Measurements from ENCODE around the gene THUMPD1. TPM values are rescaled to one million over a fixed set of nuclear protein-coding genes. Genes with fewer than 3 reads are reported as not detected.

THUMPD1 gene
- total and polyA plus RNA-seq, 2 of the 8 experiments (the other 6 are each of a cell fraction or from before 2014, with no cell fraction given), result 31.6 to 49.4 TPM

DNA sequence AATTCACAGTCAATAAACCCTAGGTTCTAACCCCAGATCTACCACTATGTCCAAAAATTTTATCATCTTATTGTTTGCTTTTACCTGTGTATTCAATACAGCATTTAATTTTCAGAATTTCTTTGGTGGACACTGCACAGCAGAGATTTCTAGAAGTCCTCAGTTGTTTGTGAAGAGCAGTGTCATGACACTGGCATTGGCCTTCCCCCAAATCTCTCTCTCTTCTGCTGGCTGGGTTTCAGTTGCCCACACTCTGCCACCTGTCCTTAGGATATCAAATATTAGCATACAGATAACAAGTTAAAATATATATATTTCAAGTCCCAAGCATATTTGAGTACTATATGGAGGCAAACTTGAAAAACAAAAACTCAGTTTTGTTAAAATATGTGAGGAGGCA lies 2.0 kb upstream of the THUMPD1 start:
- peaks cover 3% of the 10 kb centered on the region for H3K79me1 ChIP-seq (ENCODE audit: low read depth, low read length)
- no peak overlapping the region for H2BK120ac ChIP-seq (replicated peaks; ENCODE audit: low read depth, low read length)
- no peak for DNase-seq (ENCODE audit: low read depth in 1 of 2, low spot score in 2 of 2)
- H3K9ac ChIP-seq (replicated peaks in 1 of 4; ENCODE audit: extremely low read depth in 1 of 4, low read depth in 3 of 4, low read length in 3 of 4), result no peak overlapping the region
- H2BK5ac ChIP-seq (ENCODE audit: low read depth, low read length), result no peak overlapping the region
- no peak overlapping the region for H3K56ac ChIP-seq (replicated peaks; ENCODE audit: insufficient read length, low read depth, low read length)
- H3K4me3 ChIP-seq (ENCODE audit: extremely low read depth in 1 of 4, insufficient read depth in 2 of 4, low read depth in 3 of 4, low read length in 4 of 4), result no peak overlapping the region
- POLR2A ChIA-PET (ENCODE audit: partially characterized antibody), result no interaction called here
- H3K23me2 ChIP-seq (ENCODE audit: low read depth, low read length), result peaks cover 3% of the 10 kb centered on the region; the same call in 1 of the 2 replicates
- no peaks in the 10 kb centered on the region for H3K27me3 ChIP-seq (replicated peaks in 1 of 4; ENCODE audit: control insufficient read depth in 3 of 4, extremely low read depth in 1 of 4, insufficient read depth in 3 of 4, low read length in 3 of 4)
- H3K18ac ChIP-seq (ENCODE audit: extremely low read depth, low read length), result no peak overlapping the region
- H3K9me3 ChIP-seq (ENCODE audit: insufficient read depth in 2 of 2, low read depth in 1 of 2, low read length in 1 of 2), result peaks cover 13 to 15% of the 10 kb centered on the region in 2 experiments; a peak in 3 of 4 replicates
- H3K14ac ChIP-seq (ENCODE audit: insufficient read length), result no peak overlapping the region
- peaks cover 7 to 25% of the 10 kb centered on the region in 2 experiments for H3K79me2 ChIP-seq (ENCODE audit: control insufficient read depth in 1 of 2, insufficient read depth in 2 of 2, low read length in 2 of 2)
- H2BK15ac ChIP-seq (ENCODE audit: low read length), result no peak overlapping the region
- H4K8ac ChIP-seq (ENCODE audit: extremely low read depth, insufficient read depth, low read length), result no peak overlapping the region
- no peak overlapping the region for H3K27ac ChIP-seq (ENCODE audit: low read depth, low read length)
- FAIRE-seq, result no peak
- H2AK5ac ChIP-seq (ENCODE audit: low read depth, low read length), result no peak overlapping the region
- no peak overlapping the region for H2AFZ ChIP-seq (ENCODE audit: low read length)
- H3K4me2 ChIP-seq (ENCODE audit: insufficient read depth in 1 of 2, low read depth in 2 of 2, low read length in 2 of 2), result no peak overlapping the region
- H3K4ac ChIP-seq (replicated peaks; ENCODE audit: insufficient read length, low read depth, low read length), result no peak overlapping the region
- H3K4me1 ChIP-seq (replicated peaks in 1 of 4; ENCODE audit: control insufficient read depth in 3 of 4, insufficient read depth in 4 of 4, low read length in 3 of 4), result no peaks in the 10 kb centered on the region; a peak in 2 of 7 replicates
- peaks cover 2 to 10% of the 10 kb centered on the region in 2 experiments for H4K20me1 ChIP-seq (replicated peaks in 1 of 2; ENCODE audit: control insufficient read depth in 1 of 2, insufficient read depth in 2 of 2, low read length in 2 of 2)
- H3K36me3 ChIP-seq (ENCODE audit: control insufficient read depth in 2 of 4, insufficient read depth in 4 of 4, low read length in 3 of 4), result peaks cover 2 to 4% (median 3%) of the 10 kb centered on the region in 4 experiments; a peak in 5 of 8 replicates
- H2BK12ac ChIP-seq (ENCODE audit: low read depth, low read length), result no peak overlapping the region
- no peak overlapping the region for H2BK20ac ChIP-seq (ENCODE audit: low read length)
- no peak overlapping the region for H4K91ac ChIP-seq (replicated peaks; ENCODE audit: insufficient read length, low read length)
- CTCF ChIA-PET (ENCODE audit: partially characterized antibody), result no interaction called here
- no peak overlapping the region for H3K23ac ChIP-seq (ENCODE audit: insufficient read length)
- H4K5ac ChIP-seq (ENCODE audit: insufficient read length, low read depth, low read length), result no peak overlapping the region
- TF ChIP-seq TBP (IDR thresholded peaks at IDR 0.05; ENCODE audit: low read depth, low read length) (no peak), NRF1 (IDR thresholded peaks at IDR 0.05; ENCODE audit: low read depth, low read length) (no peak), SP4 (IDR thresholded peaks at IDR 0.05; ENCODE audit: low read length) (no peak), CEBPB (IDR thresholded peaks at IDR 0.05; ENCODE audit: low read depth, low read length) (no peak), RXRA (IDR thresholded peaks at IDR 0.05; ENCODE audit: insufficient read depth, low read depth, low read length) (no peak), ASH2L (IDR thresholded peaks at IDR 0.05; ENCODE audit: low read length) (no peak), SUZ12 (IDR thresholded peaks at IDR 0.05; ENCODE audit: low read length) (no peak), RNF2 (IDR thresholded peaks at IDR 0.05; ENCODE audit: borderline replicate concordance, low read depth, low read length, missing control alignments, poor library complexity, severe bottlenecking) (no peak), SIX5 (IDR thresholded peaks at IDR 0.05; ENCODE audit: low read depth, low read length) (no peak), RAD21 (IDR thresholded peaks at IDR 0.05 in 1 of 2, conservative IDR thresholded peaks at IDR 0.05 in 1 of 2; ENCODE audit: low read depth in 2 of 2, low read length in 2 of 2) (no peak), KDM5A (IDR thresholded peaks at IDR 0.05; ENCODE audit: low read length) (no peak), GABPA (IDR thresholded peaks at IDR 0.05; ENCODE audit: borderline replicate concordance, insufficient read depth, low read length) (no peak)
- TF ChIP-seq, protein P1, sequence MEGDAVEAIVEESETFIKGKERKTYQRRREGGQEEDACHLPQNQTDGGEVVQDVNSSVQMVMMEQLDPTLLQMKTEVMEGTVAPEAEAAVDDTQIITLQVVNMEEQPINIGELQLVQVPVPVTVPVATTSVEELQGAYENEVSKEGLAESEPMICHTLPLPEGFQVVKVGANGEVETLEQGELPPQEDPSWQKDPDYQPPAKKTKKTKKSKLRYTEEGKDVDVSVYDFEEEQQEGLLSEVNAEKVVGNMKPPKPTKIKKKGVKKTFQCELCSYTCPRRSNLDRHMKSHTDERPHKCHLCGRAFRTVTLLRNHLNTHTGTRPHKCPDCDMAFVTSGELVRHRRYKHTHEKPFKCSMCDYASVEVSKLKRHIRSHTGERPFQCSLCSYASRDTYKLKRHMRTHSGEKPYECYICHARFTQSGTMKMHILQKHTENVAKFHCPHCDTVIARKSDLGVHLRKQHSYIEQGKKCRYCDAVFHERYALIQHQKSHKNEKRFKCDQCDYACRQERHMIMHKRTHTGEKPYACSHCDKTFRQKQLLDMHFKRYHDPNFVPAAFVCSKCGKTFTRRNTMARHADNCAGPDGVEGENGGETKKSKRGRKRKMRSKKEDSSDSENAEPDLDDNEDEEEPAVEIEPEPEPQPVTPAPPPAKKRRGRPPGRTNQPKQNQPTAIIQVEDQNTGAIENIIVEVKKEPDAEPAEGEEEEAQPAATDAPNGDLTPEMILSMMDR (IDR thresholded peaks at IDR 0.05; ENCODE audit: control extremely low read depth in 1 of 3, insufficient read depth in 1 of 3, low read depth in 1 of 3, low read length in 3 of 3), result no peak
